Panc1 (cell line): Measurements from ENCODE around the gene MED14. TPM values are rescaled to one million over a fixed set of nuclear protein-coding genes. Genes with fewer than 3 reads are reported as not detected.

Experiments
- ATAC-seq: fragments of 200-7000 bp; cut with Tn5 transposase; 2 replicates; pipeline ENCODE4 v1.9.1; 2020; ENCODE audit warnings: mild to moderate bottlenecking, moderate library complexity
- BruUV-seq: library from RNA; stranded (reverse); fragments of 400-500 nt; replicated peaks from 2 replicates; lab custom pipeline; 2021; lab: Mats Ljungman, UMichigan
- CTCF ChIA-PET: fragments of 300-600 bp; sonication (Branson Sonifier 250); formaldehyde crosslinking; loops from one replicate; lab custom pipeline; 2022; ENCODE audit warnings: antibody characterized with exemption; lab: Charles Lee
- POLR2A ChIA-PET: fragments of 300-600 bp; sonication (Branson Sonifier 250); formaldehyde crosslinking; loops from one replicate; lab custom pipeline; 2022; ENCODE audit warnings: antibody characterized with exemption; lab: Charles Lee
- DNase-seq: peaks from one replicate; pipeline ENCODE4 v3.0.0-alpha.2; 2010; ENCODE audit warnings: low read depth, low spot score
- H3K27ac ChIP-seq: 2 replicates; pipeline ENCODE4 v1.5.1; 2011; ENCODE audit warnings: mild to moderate bottlenecking, low read length, inconsistent platforms
- H3K27me3 ChIP-seq: fragments of 200-500 bp; sonication (Bioruptor generic); 2 replicates; pipeline ENCODE4 v1.6.0; 2014; ENCODE audit warnings: low read length, inconsistent platforms; ENCODE audit not compliant: control insufficient read depth, insufficient read depth
- H3K36me3 ChIP-seq: fragments of 200-500 bp; sonication (Bioruptor generic); 2 replicates; pipeline ENCODE4 v1.5.1; 2014; ENCODE audit warnings: inconsistent platforms, mild to moderate bottlenecking, low read length, moderate library complexity; ENCODE audit not compliant: control insufficient read depth, insufficient read depth
- H3K4me1 ChIP-seq: 2 replicates; pipeline ENCODE4 v1.5.1; 2011; ENCODE audit warnings: inconsistent platforms, mild to moderate bottlenecking, low read length, moderate library complexity; ENCODE audit not compliant: control insufficient read depth, insufficient read depth
- H3K4me3 ChIP-seq, 2 experiments: 2 replicates each; pipeline ENCODE4 v1.5.1; 2011 to 2012; ENCODE audit warnings: low read depth in 2 of 2, low read length in 2 of 2, mild to moderate bottlenecking in 2 of 2, inconsistent platforms in 1 of 2, moderate library complexity in 1 of 2
- H3K9me3 ChIP-seq: fragments of 200-500 bp; sonication (Bioruptor generic); 2 replicates; pipeline ENCODE4 v1.5.1; 2014; ENCODE audit warnings: low read depth, mild to moderate bottlenecking, inconsistent platforms, low read length, moderate library complexity; ENCODE audit not compliant: control insufficient read depth, insufficient read depth
- CTCF ChIP-seq: fragments of 450-650 bp; IDR thresholded peaks from 2 replicates; pipeline ENCODE4 v1.5.1; 2017; ENCODE audit warnings: mild to moderate bottlenecking
- POLR2AphosphoS5 ChIP-seq: IDR thresholded peaks from 2 replicates; pipeline ENCODE4 v1.6.1; 2012; ENCODE audit warnings: mild to moderate bottlenecking, low read depth, low read length, moderate library complexity
- REST ChIP-seq, 2 experiments: IDR thresholded peaks; 2 replicates each; pipeline ENCODE4 v1.6.1; 2011 to 2012; ENCODE audit warnings: low read depth in 2 of 2, control low read depth in 1 of 2, low read length in 1 of 2, mild to moderate bottlenecking in 1 of 2, moderate library complexity in 1 of 2; ENCODE audit not compliant: insufficient read depth in 1 of 2
- SIN3A ChIP-seq: IDR thresholded peaks from 2 replicates; pipeline ENCODE4 v1.6.1; 2012; ENCODE audit warnings: low read depth, mild to moderate bottlenecking, low read length, moderate library complexity, borderline replicate concordance; ENCODE audit not compliant: insufficient read depth
- TCF7L2 ChIP-seq: IDR thresholded peaks from 2 replicates; pipeline ENCODE4 v1.6.1; 2011; ENCODE audit warnings: mild to moderate bottlenecking, low read depth, low read length, inconsistent platforms
- in situ Hi-C: cut with HindIII; loops from 2 replicates; pipeline ENCODE4 v1.10.0; 2016; ENCODE audit warnings: low sequenced_read_pairs, low pct_unique_long_range_greater_than_20kb
- intact Hi-C: fragments of 100-400 bp; cut with micrococcal nuclease; formaldehyde crosslinking; loops from one replicate; pipeline ENCODE4 v1.10.0; 2022; ENCODE audit not compliant: unreplicated experiment
- total RNA-seq: library from RNA; stranded (reverse); gene quantifications from one replicate; pipeline ENCODE4 v1.2.1, GENCODE V29; 2021; ENCODE audit not compliant: unreplicated experiment

MED14 gene
- total RNA-seq, 1 experiment from 2014 or later = 45.4 TPM

GRCh38 chrX:40653535-40653934 lies 81.8 kb downstream of the MED14 start:
- ATAC-seq (no peak), DNase-seq (no peak)
- Histone ChIP-seq H3K36me3 (no peaks in the 10 kb centered on the region; the same call in 1 of the 2 replicates), H3K9me3 (no peaks in the 10 kb centered on the region), H3K27me3 (no peaks in the 10 kb centered on the region), H3K4me1 (no peaks in the 10 kb centered on the region), H3K4me3 (no peak overlapping the region), H3K27ac (no peak overlapping the region)
- intact Hi-C loops (loop anchor here (5.0 to 10.0 kb wide), 2 partner anchors 144 to 441 kb away; no protein-coding TSS in a partner anchor), in situ Hi-C loops (no loop called here)
- BruUV-seq = no TSS peak
- POLR2A ChIA-PET = no interaction called here
- CTCF ChIA-PET = no interaction called here
- TF ChIP-seq REST (IDR thresholded peaks at IDR 0.05; ENCODE audit: insufficient read depth in 1 of 2, low read depth in 2 of 2, low read length in 1 of 2) (no peak), TCF7L2 (no peak), SIN3A (no peak), CTCF (no peak)

GRCh38 chrX:40652664-40653063 lies 82.7 kb downstream of the MED14 start:
- intact Hi-C loops (loop anchor here (5.0 to 10.0 kb wide), 2 partner anchors 145 to 442 kb away; no protein-coding TSS in a partner anchor), in situ Hi-C loops (no loop called here)
- no peak for TF ChIP-seq TCF7L2
- TF ChIP-seq SIN3A = no peak
- TF ChIP-seq POLR2AphosphoS5 = no peak
- TF ChIP-seq REST (IDR thresholded peaks at IDR 0.05; ENCODE audit: insufficient read depth in 1 of 2, low read depth in 2 of 2, low read length in 1 of 2) = no peak
- no peak for TF ChIP-seq CTCF
- DNase-seq (no peak), ATAC-seq (no peak)
- ChIA-PET CTCF (interaction anchor here (0.5 kb wide), 1 partner anchor 107 kb away, joined by 7 read pairs; no protein-coding TSS in a partner anchor), POLR2A (no interaction called here)
- Histone ChIP-seq H3K27ac (no peak overlapping the region), H3K27me3 (no peaks in the 10 kb centered on the region), H3K4me3 (no peak overlapping the region), H3K36me3 (no peaks in the 10 kb centered on the region; the same call in 1 of the 2 replicates), H3K4me1 (no peaks in the 10 kb centered on the region), H3K9me3 (no peaks in the 10 kb centered on the region)
- no TSS peak for BruUV-seq
